ENCODE data around the gene LSM2.

GRCh38 chr6:31844507-31844906 lies 37.7 kb upstream of the LSM2 start:
- no peak for TF ChIP-seq EZH2 (IDR thresholded peaks at IDR 0.05; ENCODE audit: borderline replicate concordance, low read depth, low read length, severe bottlenecking)
- TF ChIP-seq, protein P1, sequence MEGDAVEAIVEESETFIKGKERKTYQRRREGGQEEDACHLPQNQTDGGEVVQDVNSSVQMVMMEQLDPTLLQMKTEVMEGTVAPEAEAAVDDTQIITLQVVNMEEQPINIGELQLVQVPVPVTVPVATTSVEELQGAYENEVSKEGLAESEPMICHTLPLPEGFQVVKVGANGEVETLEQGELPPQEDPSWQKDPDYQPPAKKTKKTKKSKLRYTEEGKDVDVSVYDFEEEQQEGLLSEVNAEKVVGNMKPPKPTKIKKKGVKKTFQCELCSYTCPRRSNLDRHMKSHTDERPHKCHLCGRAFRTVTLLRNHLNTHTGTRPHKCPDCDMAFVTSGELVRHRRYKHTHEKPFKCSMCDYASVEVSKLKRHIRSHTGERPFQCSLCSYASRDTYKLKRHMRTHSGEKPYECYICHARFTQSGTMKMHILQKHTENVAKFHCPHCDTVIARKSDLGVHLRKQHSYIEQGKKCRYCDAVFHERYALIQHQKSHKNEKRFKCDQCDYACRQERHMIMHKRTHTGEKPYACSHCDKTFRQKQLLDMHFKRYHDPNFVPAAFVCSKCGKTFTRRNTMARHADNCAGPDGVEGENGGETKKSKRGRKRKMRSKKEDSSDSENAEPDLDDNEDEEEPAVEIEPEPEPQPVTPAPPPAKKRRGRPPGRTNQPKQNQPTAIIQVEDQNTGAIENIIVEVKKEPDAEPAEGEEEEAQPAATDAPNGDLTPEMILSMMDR (IDR thresholded peaks at IDR 0.05; ENCODE audit: borderline replicate concordance, extremely low read depth, low read length, poor library complexity, severe bottlenecking), result no peak

Data from DND-41 (cell line).